Measurements from ENCODE around the gene MICU1. TPM values are rescaled to one million over a fixed set of nuclear protein-coding genes. Genes with fewer than 3 reads are reported as not detected.

The MICU1 gene
- total and polyA plus RNA-seq, 2 of the 13 experiments (the other 11 are each of a cell fraction or from before 2014, with no cell fraction given): 32.5 to 56.1 TPM

- TF ChIP-seq ZBED4 (CRISPR knock-in tag; IDR thresholded peaks at IDR 0.05; ENCODE audit: borderline replicate concordance) (no peak), TEF (CRISPR knock-in tag; IDR thresholded peaks at IDR 0.05) (no peak), KDM6A (CRISPR knock-in tag; IDR thresholded peaks at IDR 0.05; ENCODE audit: low read depth) (no peak), TCF12 (IDR thresholded peaks at IDR 0.05) (no peak), TCF12 (CRISPR knock-in tag; IDR thresholded peaks at IDR 0.05) (no peak), SNAI1 (CRISPR knock-in tag; IDR thresholded peaks at IDR 0.05; ENCODE audit: borderline replicate concordance) (no peak), NFKBIZ (CRISPR knock-in tag; IDR thresholded peaks at IDR 0.05) (0 out of 2 replicates have a peak, but pooled peaks have one; percentile 41), FLYWCH1 (CRISPR knock-in tag; IDR thresholded peaks at IDR 0.05) (no peak), SNRNP70 (IDR thresholded peaks at IDR 0.05; ENCODE audit: low read depth, low read length) (no peak), TP53 (CRISPR knock-in tag; conservative IDR thresholded peaks at IDR 0.05) (no peak), ZBTB10 (CRISPR knock-in tag; IDR thresholded peaks at IDR 0.05; ENCODE audit: borderline replicate concordance) (no peak), POGK (CRISPR knock-in tag; conservative IDR thresholded peaks at IDR 0.05) (peak; percentile 40; the same call in 1 of the 2 replicates), ZFP41 (CRISPR knock-in tag; IDR thresholded peaks at IDR 0.05; ENCODE audit: borderline replicate concordance) (no peak), ISL2 (CRISPR knock-in tag; IDR thresholded peaks at IDR 0.05) (no peak; the same call in 1 of the 2 replicates), MED1 (CRISPR knock-in tag; IDR thresholded peaks at IDR 0.05) (peak; percentile 57), NFRKB (IDR thresholded peaks at IDR 0.05) (no peak), ZBTB21 (CRISPR knock-in tag; IDR thresholded peaks at IDR 0.05) (no peak; the same call in 1 of the 2 replicates), GMEB2 (CRISPR knock-in tag; IDR thresholded peaks at IDR 0.05; ENCODE audit: low read depth) (no peak), ZNF350 (CRISPR knock-in tag; IDR thresholded peaks at IDR 0.05; ENCODE audit: borderline replicate concordance, low read depth) (0 out of 2 replicates have a peak, but pooled peaks have one; percentile 55)
Measured at GRCh38 chr10:72625608-72626443, at the start of gene MICU1 (continued).

Data from HepG2 (cell line).